ACC112 (cell line): Measurements from ENCODE around the gene TMEFF1.

Experiments
- H2AFZ ChIP-seq: fragments of 200-600 bp; sonication (generic); one replicate; pipeline ENCODE4 v1.6.0; 2017; ENCODE audit warnings: antibody characterized with exemption, low read length; ENCODE audit not compliant: unreplicated experiment
- H3K27ac ChIP-seq: fragments of 200-600 bp; sonication (generic); 2 replicates; pipeline ENCODE4 v1.5.1; 2014; ENCODE audit warnings: low read depth, mild to moderate bottlenecking, antibody characterized with exemption, low read length, moderate library complexity
- H3K27me3 ChIP-seq: fragments of 200-600 bp; sonication (generic); 2 replicates; pipeline ENCODE4 v1.6.1; 2014; ENCODE audit warnings: mild to moderate bottlenecking, antibody characterized with exemption, low read length, moderate library complexity, mixed read lengths; ENCODE audit not compliant: insufficient read depth
- H3K36me3 ChIP-seq: fragments of 200-600 bp; sonication (generic); 2 replicates; pipeline ENCODE4 v1.6.1; 2016; ENCODE audit warnings: mild to moderate bottlenecking, antibody characterized with exemption, low read length, moderate library complexity, mixed read lengths; ENCODE audit not compliant: insufficient read depth
- H3K4me1 ChIP-seq: fragments of 200-600 bp; sonication (generic); one replicate; pipeline ENCODE4 v1.6.1; 2016; ENCODE audit warnings: low read length, mixed read lengths; ENCODE audit not compliant: insufficient read depth, unreplicated experiment, control insufficient read depth
- H3K4me3 ChIP-seq: fragments of 200-600 bp; sonication (generic); 2 replicates; pipeline ENCODE4 v1.5.1; 2014; ENCODE audit warnings: mild to moderate bottlenecking, low read depth, low read length
- H3K79me2 ChIP-seq: fragments of 200-600 bp; sonication (generic); one replicate; pipeline ENCODE4 v1.6.0; 2016; ENCODE audit warnings: low read length; ENCODE audit not compliant: control insufficient read depth, unreplicated experiment, insufficient read depth

TMEFF1 gene

GRCh38 chr9:100575765-100576386 lies 102.9 kb downstream of the TMEFF1 start:
- H3K4me3 ChIP-seq, result no peak overlapping the region
- no peaks in the 10 kb centered on the region for H3K79me2 ChIP-seq
- no peaks in the 10 kb centered on the region for H3K27me3 ChIP-seq
- H3K36me3 ChIP-seq, result no peaks in the 10 kb centered on the region
- H2AFZ ChIP-seq, result no peak overlapping the region
- no peak overlapping the region for H3K27ac ChIP-seq
- H3K4me1 ChIP-seq, result peaks cover 8% of the 10 kb centered on the region

DNA sequence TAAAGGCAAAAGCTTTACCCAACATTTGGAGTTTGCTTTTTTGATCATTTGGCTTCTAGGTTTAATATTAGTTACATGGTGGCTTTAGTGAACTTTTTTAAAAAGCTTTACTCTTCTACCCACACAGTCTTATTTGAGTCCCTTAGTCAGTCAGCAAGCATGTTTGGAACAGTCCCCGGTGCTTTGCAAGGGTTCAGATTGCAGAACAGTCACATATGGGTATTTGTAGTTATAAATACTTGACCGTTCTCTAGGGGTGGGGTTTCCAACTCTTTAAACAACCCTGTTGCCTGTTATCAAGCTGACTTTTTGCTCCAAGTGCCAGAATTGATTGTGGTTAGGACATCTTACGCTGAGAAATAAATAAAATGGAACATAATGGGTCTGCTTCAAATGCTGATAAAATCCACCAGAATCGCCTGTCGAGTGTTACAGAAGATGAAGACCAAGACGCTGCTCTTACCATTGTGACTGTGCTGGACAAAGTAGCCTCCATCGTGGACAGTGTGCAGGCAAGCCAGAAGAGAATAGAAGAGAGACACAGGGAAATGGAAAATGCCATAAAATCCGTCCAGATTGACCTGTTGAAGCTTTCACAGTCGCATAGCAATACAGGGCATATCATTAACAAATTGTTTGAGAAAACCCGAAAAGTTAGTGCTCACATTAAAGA lies 105.0 kb downstream of the TMEFF1 start, which contains the start of gene CAVIN4:
Gene CAVIN4, plus strand, starts transcription at position 304 of the 673 bp plus-strand sequence. Its CDS starts 65 bp downstream, at position 369.
- Histone ChIP-seq H3K36me3 (no peaks in the 10 kb centered on the region), H3K4me3 (no peak within 1 kb of the TSS), H3K27me3 (no peaks in the 10 kb centered on the region), H3K4me1 (peaks cover 8% of the 10 kb centered on the region), H3K27ac (no peak within 1 kb of the TSS), H3K79me2 (no peaks in the 10 kb centered on the region), H2AFZ (no peak within 1 kb of the TSS)

GRCh38 chr9:100578610-100579009 lies 105.7 kb downstream of the TMEFF1 start:
- Histone ChIP-seq H3K4me1 (peaks cover 8% of the 10 kb centered on the region), H3K79me2 (no peaks in the 10 kb centered on the region), H3K36me3 (no peaks in the 10 kb centered on the region), H3K27ac (no peak overlapping the region), H3K4me3 (no peak overlapping the region), H3K27me3 (no peaks in the 10 kb centered on the region), H2AFZ (no peak overlapping the region)

- H3K27me3 ChIP-seq, result no peaks in the 10 kb centered on the region
- H3K4me3 ChIP-seq, result no peak overlapping the region
- no peak overlapping the region for H3K27ac ChIP-seq
- no peak overlapping the region for H2AFZ ChIP-seq
- H3K79me2 ChIP-seq, result no peaks in the 10 kb centered on the region
- no peaks in the 10 kb centered on the region for H3K36me3 ChIP-seq
- peaks cover 8% of the 10 kb centered on the region for H3K4me1 ChIP-seq
These were observed 106.7 kb downstream of the TMEFF1 start for GRCh38 chr9:100579665-100580064.

GRCh38 chr9:100580257-100580656 lies 107.3 kb downstream of the TMEFF1 start:
- H3K36me3 ChIP-seq, result no peaks in the 10 kb centered on the region
- H3K27me3 ChIP-seq, result no peaks in the 10 kb centered on the region
- H3K27ac ChIP-seq, result no peak overlapping the region
- H3K79me2 ChIP-seq, result no peaks in the 10 kb centered on the region
- H2AFZ ChIP-seq, result no peak overlapping the region
- H3K4me3 ChIP-seq, result no peak overlapping the region
- H3K4me1 ChIP-seq, result peaks cover 8% of the 10 kb centered on the region

DNA sequence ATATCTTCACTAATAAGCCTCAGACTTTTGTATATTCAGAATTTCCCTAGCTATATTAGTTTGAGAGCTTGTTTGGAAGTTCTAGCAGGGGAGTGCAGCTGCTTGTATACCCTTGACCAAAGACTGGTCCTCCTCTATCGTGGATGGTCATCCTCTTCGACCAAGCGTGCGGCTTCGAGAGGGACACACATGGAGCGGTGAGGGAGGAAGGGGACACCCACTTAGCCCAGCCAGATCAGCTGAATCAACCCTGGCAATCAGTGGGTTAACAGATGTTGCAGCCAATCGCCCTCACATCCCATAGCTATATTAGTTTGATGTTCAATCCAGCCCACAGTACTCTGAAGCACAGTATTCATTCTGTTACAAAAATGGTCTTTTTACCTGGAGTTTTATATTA lies 108.1 kb downstream of the TMEFF1 start:
- Histone ChIP-seq H3K36me3 (no peaks in the 10 kb centered on the region), H3K27me3 (no peaks in the 10 kb centered on the region), H3K4me3 (no peak overlapping the region), H3K27ac (no peak overlapping the region), H3K79me2 (no peaks in the 10 kb centered on the region), H2AFZ (no peak overlapping the region), H3K4me1 (peaks cover 2% of the 10 kb centered on the region)

DNA sequence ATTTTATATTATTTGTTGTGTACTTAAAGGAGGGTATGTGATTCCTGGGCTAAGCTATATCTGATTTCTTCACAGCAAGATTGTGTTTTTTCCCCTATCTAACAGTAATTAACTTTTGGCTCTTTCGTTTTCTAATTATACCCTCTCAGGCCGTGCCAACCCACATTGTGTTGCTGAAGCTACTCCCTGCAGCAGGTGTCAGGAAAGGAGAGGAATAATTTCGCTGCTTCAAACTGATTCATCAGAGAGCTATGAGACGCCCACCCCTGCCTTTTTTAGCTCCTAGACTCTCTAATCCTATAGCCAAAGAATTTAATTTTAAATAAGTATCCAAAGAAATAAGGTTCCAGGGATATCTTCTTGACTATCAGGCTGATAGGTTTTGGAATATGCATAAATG lies 108.7 kb downstream of the TMEFF1 start:
- Histone ChIP-seq H2AFZ (no peak overlapping the region), H3K4me3 (no peak overlapping the region), H3K79me2 (no peaks in the 10 kb centered on the region), H3K27ac (no peak overlapping the region), H3K36me3 (no peaks in the 10 kb centered on the region), H3K4me1 (no peaks in the 10 kb centered on the region), H3K27me3 (no peaks in the 10 kb centered on the region)

DNA sequence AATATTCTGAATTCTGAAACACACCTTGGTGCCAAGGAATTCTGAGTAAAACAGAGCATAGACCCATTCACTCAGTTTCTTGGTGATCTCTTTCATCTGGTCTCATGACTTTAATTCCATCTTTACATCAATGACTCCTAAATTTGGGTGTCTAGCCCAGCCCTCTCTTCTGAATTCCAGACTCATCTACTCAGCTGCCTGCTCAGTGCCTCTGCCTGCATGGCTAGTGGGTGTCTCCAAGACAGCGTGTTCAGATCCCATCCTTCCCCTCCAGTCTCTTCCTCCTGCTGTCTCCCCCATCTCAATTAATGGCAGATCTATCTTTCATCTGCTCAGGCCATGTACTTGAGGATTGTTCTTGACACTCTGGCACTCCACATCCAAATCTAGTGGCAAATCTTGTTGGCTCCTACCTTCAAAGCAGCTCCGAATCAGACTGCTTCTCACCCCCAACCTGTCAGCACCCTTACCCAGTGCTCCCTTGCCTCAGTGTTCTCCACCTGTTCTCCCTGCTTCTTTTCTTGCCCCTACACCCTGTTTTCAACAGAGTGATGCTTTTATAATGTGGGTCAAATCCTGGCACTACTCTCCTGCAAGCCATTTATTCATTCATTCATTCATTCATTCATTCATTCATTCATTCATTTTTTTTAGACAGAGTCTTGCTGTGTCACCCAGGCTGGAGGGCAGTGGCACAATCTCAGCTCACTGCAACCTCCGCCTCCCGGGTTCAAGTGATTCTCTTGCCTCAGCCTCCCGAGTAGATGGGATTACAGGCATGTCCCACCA lies 110.3 kb downstream of the TMEFF1 start:
- no peak overlapping the region for H3K4me3 ChIP-seq
- H2AFZ ChIP-seq, result no peak overlapping the region
- H3K27ac ChIP-seq, result no peak overlapping the region
- H3K27me3 ChIP-seq, result no peaks in the 10 kb centered on the region
- H3K79me2 ChIP-seq, result no peaks in the 10 kb centered on the region
- peaks cover 9% of the 10 kb centered on the region for H3K4me1 ChIP-seq
- H3K36me3 ChIP-seq, result no peaks in the 10 kb centered on the region

DNA sequence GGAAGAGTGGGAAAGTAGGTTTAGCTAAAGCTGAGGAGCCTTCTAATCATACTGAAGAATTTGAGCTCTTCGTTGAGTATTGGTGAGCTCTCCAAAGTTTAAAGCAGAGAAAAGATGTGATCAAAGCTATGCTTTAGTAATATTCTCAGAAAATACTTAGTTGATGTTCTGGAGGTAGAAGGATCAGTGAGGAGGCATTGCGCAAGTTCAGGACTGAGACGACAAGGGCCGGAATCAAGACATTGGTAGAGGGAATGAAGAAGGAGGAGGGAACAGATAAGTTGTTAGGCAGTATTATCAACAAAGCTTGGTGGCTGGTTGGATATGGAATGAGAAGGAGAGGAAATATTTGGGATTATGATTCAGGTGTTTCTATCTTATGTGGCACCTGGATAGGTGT lies 112.0 kb downstream of the TMEFF1 start:
- H3K27me3 ChIP-seq, result no peaks in the 10 kb centered on the region
- H2AFZ ChIP-seq, result no peak overlapping the region
- no peaks in the 10 kb centered on the region for H3K36me3 ChIP-seq
- H3K4me3 ChIP-seq, result no peak overlapping the region
- H3K79me2 ChIP-seq, result no peaks in the 10 kb centered on the region
- no peak overlapping the region for H3K27ac ChIP-seq
- peaks cover 13% of the 10 kb centered on the region for H3K4me1 ChIP-seq

DNA sequence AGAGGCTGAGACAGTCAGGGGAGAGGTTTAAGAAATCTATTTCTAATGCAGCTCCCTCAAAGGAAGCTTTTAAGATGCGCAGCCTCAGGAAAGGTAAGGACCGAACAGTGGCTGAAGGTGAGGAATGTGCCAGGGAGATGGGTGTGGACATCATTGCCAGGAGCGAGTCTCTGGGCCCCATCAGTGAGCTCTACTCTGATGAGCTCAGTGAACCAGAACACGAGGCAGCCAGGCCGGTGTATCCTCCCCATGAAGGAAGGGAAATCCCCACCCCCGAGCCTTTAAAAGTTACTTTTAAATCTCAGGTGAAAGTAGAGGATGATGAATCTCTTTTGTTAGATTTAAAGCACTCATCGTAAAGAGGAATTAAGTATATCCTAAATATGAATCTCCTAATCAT lies 113.1 kb downstream of the TMEFF1 start:
- Histone ChIP-seq H3K27me3 (no peaks in the 10 kb centered on the region), H3K36me3 (no peaks in the 10 kb centered on the region), H3K4me3 (no peak overlapping the region)

More for the DNA sequence above, 113.1 kb downstream of the TMEFF1 start:
- peaks cover 22% of the 10 kb centered on the region for H3K4me1 ChIP-seq
- no peak overlapping the region for H2AFZ ChIP-seq
- no peaks in the 10 kb centered on the region for H3K79me2 ChIP-seq
- H3K27ac ChIP-seq, result no peak overlapping the region
